Stimulated activated naive CD8-positive, alpha-beta T cell treated with anti-CD3 and anti-CD28 coated beads, Interleukin-15, Interleukin-2, amounts not matched to agents 100 ng/mL and 50 ng/mL, for 24 hours (primary cell): ENCODE measurements around the gene KIAA0930.

Experiments used
- H3K27ac Mint-ChIP-seq: one replicate; pipeline ENCODE4 v1.8.0; 2021; ENCODE audit warnings: mild to moderate bottlenecking, mixed read lengths
- H3K27me3 Mint-ChIP-seq: one replicate; pipeline ENCODE4 v1.8.0; 2021; ENCODE audit warnings: mixed read lengths
- H3K36me3 Mint-ChIP-seq: one replicate; pipeline ENCODE4 v1.8.0; 2021; ENCODE audit warnings: low read depth, mixed read lengths
- H3K4me1 Mint-ChIP-seq: one replicate; pipeline ENCODE4 v1.8.0; 2021; ENCODE audit warnings: low read depth, mixed read lengths
- H3K4me3 Mint-ChIP-seq: one replicate; pipeline ENCODE4 v1.8.0; 2021; ENCODE audit warnings: mild to moderate bottlenecking, mixed read lengths
- H3K9me3 Mint-ChIP-seq: one replicate; pipeline ENCODE4 v1.8.0; 2021; ENCODE audit warnings: mixed read lengths

KIAA0930 gene

DNA sequence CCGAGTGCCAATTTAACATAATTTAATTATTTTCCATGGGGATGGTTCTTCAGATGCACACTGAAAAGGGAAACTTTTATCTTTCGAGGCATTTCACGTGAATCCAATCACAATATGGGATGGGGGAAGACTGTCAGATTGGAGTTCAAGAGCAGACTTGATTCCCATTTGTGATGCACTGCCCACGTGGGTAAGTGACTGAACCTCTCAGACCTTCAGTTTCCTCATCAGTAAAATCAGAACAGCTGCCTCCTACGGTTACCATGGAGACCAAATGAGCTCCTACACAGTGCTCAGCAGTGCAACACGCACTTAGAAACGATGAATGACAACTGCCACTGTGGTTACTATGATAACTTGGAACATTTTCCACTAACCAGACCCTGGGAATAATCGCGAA is 21.7 kb downstream of the KIAA0930 start:
- Mint-ChIP-seq H3K4me3 (no peak overlapping the region), H3K27me3 (no peaks in the 10 kb centered on the region), H3K9me3 (no peaks in the 10 kb centered on the region), H3K4me1 (peaks cover 34% of the 10 kb centered on the region), H3K27ac (peak overlapping the region; percentile 75), H3K36me3 (no peaks in the 10 kb centered on the region)

DNA sequence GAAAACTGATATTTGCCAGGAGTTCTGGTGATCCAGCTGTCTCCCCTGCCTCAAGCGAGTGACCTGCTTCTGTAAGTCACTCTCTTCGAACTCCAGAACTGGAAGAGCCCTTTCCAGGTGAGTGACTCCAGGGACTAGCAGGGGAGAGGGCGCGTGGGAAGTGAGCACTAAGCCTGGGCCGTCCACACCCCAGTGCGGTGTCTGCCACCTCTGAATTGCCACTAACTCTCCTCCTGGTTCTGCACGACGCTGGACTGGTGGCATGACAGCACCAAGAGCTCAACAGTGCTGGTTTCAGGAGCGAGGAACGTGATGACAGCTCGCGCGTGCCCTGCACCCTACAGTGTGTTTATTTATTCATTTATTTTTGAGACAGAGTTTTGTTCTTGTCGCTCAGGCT is 22.9 kb downstream of the KIAA0930 start:
- Mint-ChIP-seq H3K4me3 (no peak overlapping the region), H3K27me3 (no peaks in the 10 kb centered on the region), H3K4me1 (peaks cover 33% of the 10 kb centered on the region), H3K36me3 (no peaks in the 10 kb centered on the region), H3K27ac (no peak overlapping the region), H3K9me3 (no peaks in the 10 kb centered on the region)

DNA sequence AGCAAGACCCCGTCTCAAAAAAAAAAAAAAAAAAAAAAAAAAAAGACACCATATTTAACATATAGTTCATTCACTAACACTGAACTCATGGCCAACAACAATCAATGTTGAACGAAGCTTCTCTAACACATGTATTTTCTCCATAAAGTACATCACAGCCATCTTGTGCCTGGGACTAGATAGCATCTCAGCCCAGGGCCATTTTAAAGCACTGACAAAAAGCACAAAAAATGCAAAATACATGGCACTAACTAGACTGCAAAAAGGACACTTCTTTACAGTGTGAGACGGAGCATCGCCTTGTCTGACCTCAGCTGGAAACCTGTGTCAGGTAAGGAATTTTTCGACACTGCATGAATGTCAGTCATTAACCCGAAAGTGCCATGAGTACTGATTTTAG is 23.3 kb downstream of the KIAA0930 start:
- H3K27ac Mint-ChIP-seq = no peak overlapping the region
- peaks cover 29% of the 10 kb centered on the region for H3K4me1 Mint-ChIP-seq
- H3K4me3 Mint-ChIP-seq = no peak overlapping the region
- H3K9me3 Mint-ChIP-seq = no peaks in the 10 kb centered on the region
- no peaks in the 10 kb centered on the region for H3K36me3 Mint-ChIP-seq
- no peaks in the 10 kb centered on the region for H3K27me3 Mint-ChIP-seq

GRCh38 chr22:45216133-45217003 is 24.3 kb downstream of the KIAA0930 start:
- Mint-ChIP-seq H3K4me3 (no peak overlapping the region), H3K27ac (no peak overlapping the region), H3K36me3 (peaks cover under 1% of the 10 kb centered on the region), H3K9me3 (no peaks in the 10 kb centered on the region), H3K4me1 (peaks cover 29% of the 10 kb centered on the region), H3K27me3 (no peaks in the 10 kb centered on the region)

GRCh38 chr22:45212992-45213751 is 27.5 kb downstream of the KIAA0930 start:
- Mint-ChIP-seq H3K4me1 (peaks cover 12% of the 10 kb centered on the region), H3K9me3 (no peaks in the 10 kb centered on the region), H3K27me3 (no peaks in the 10 kb centered on the region), H3K4me3 (no peak overlapping the region), H3K36me3 (peaks cover 9% of the 10 kb centered on the region), H3K27ac (no peak overlapping the region)

DNA sequence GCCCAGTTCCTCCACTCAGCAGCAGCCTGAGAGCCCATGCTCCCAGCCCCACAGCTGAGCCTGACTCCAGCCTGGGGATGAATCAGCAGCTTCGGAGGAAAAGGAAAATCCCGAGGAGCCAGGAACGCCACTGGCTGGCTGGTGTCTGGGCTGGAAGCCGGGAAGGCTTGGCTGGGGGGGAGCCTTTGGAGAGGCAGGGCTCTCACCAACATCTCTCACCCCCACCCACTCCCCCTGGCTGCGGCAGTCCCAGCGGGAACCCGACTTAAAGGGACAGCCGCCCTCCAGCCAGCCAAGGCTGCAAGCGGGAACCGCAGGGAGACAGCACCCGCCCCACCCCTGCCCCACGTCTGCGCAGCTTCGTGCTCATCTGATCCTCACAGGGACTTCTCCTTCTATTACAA is 28.4 kb downstream of the KIAA0930 start:
- H3K36me3 Mint-ChIP-seq = peaks cover 9% of the 10 kb centered on the region
- peaks cover 12% of the 10 kb centered on the region for H3K4me1 Mint-ChIP-seq
- no peaks in the 10 kb centered on the region for H3K27me3 Mint-ChIP-seq
- no peaks in the 10 kb centered on the region for H3K9me3 Mint-ChIP-seq
- H3K4me3 Mint-ChIP-seq = no peak overlapping the region
- H3K27ac Mint-ChIP-seq = no peak overlapping the region

- Mint-ChIP-seq H3K27me3 (no peaks in the 10 kb centered on the region), H3K36me3 (peaks cover 9% of the 10 kb centered on the region), H3K4me3 (no peak overlapping the region), H3K9me3 (no peaks in the 10 kb centered on the region), H3K4me1 (peaks cover 12% of the 10 kb centered on the region), H3K27ac (no peak overlapping the region)
These were observed 28.8 kb downstream of the KIAA0930 start for GRCh38 chr22:45211848-45212247.

- H3K36me3 Mint-ChIP-seq = peaks cover 9% of the 10 kb centered on the region
- H3K4me1 Mint-ChIP-seq = peaks cover 12% of the 10 kb centered on the region
- H3K9me3 Mint-ChIP-seq = no peaks in the 10 kb centered on the region
- H3K27me3 Mint-ChIP-seq = no peaks in the 10 kb centered on the region
- H3K4me3 Mint-ChIP-seq = no peak overlapping the region
- H3K27ac Mint-ChIP-seq = no peak overlapping the region
These were observed 29.3 kb downstream of the KIAA0930 start for GRCh38 chr22:45211435-45211834.

- Mint-ChIP-seq H3K27me3 (no peaks in the 10 kb centered on the region), H3K4me1 (peaks cover 12% of the 10 kb centered on the region), H3K9me3 (no peaks in the 10 kb centered on the region), H3K4me3 (no peak overlapping the region), H3K36me3 (peaks cover 9% of the 10 kb centered on the region), H3K27ac (no peak overlapping the region)
These were observed 29.7 kb downstream of the KIAA0930 start for GRCh38 chr22:45210991-45211390.

GRCh38 chr22:45210577-45210976 is 30.1 kb downstream of the KIAA0930 start:
- Mint-ChIP-seq H3K4me3 (no peak overlapping the region), H3K27ac (no peak overlapping the region), H3K4me1 (peaks cover 12% of the 10 kb centered on the region), H3K36me3 (peaks cover 9% of the 10 kb centered on the region), H3K27me3 (no peaks in the 10 kb centered on the region), H3K9me3 (no peaks in the 10 kb centered on the region)

DNA sequence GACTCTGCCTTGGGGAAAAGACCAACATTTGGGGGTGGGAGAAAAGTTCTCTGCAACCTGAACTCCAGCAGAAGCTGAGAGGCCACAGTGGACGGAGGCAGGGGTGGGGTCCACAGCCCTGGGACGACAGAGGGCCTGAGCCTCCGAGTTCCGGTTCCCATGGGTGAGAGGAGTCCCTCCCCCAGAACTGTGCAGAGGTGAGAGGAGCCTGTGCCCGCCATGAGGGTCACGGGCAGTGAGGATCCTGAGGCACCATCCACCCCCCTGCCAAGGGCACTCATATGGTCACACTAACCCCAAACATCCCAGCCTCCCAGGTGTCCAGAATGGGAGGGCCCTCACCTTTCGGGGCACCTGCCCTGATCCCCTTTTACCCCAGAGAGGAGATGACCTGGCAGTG is 30.5 kb downstream of the KIAA0930 start:
- Mint-ChIP-seq H3K4me1 (peaks cover 12% of the 10 kb centered on the region), H3K27me3 (no peaks in the 10 kb centered on the region), H3K9me3 (no peaks in the 10 kb centered on the region), H3K36me3 (peaks cover 9% of the 10 kb centered on the region), H3K27ac (no peak overlapping the region), H3K4me3 (no peak overlapping the region)

DNA sequence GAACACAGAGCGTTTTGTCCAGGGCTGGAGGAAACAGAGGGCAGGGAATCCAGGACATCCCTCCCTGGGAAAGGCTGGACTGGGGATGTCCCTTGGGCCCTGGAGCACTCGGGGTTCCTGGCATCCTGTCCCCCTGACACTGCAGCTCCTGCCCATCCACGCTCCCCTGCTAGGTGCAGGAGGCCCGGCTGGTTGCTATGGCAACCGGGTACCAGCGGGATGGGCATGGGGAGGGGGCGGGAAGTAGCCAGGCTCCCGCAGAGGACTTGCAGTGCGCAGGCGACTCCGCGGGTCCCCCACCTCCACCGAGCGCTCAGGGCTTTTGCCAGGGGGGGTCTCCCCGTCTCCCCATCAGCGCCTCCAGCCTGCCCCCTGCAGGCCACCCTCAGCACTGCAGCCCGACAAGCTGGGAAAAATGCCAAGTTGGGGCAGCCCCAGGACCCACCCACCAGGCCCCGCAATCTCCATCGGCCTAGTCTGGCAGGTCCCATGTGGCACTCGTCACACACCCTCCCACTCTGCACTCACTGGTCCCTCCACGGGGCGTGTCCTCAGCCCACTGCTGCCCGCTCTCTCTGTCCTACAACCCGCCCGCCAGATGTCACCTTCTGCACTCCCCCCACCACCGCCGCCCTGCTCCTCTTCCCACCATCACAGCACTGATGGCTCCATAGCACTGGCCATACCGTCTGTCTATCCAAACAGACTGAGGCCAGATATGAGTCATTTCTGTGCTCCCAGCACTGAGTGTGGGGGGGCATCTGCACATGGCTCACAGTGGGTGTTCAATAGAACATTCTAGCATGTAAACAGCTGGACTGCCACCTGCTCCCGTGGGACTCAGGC is 31.5 kb downstream of the KIAA0930 start:
- Mint-ChIP-seq H3K9me3 (no peaks in the 10 kb centered on the region), H3K27ac (no peak overlapping the region), H3K36me3 (peaks cover 9% of the 10 kb centered on the region), H3K4me3 (no peak overlapping the region), H3K27me3 (no peaks in the 10 kb centered on the region), H3K4me1 (peaks cover 11% of the 10 kb centered on the region)

- Mint-ChIP-seq H3K36me3 (peaks cover 9% of the 10 kb centered on the region), H3K4me1 (peaks cover 6% of the 10 kb centered on the region), H3K27me3 (no peaks in the 10 kb centered on the region), H3K4me3 (no peak overlapping the region), H3K9me3 (no peaks in the 10 kb centered on the region), H3K27ac (no peak overlapping the region)
These were observed 32.0 kb downstream of the KIAA0930 start for GRCh38 chr22:45208696-45208992.

- Mint-ChIP-seq H3K36me3 (peaks cover 9% of the 10 kb centered on the region), H3K4me1 (peaks cover 3% of the 10 kb centered on the region), H3K27me3 (no peaks in the 10 kb centered on the region), H3K4me3 (no peak overlapping the region), H3K9me3 (no peaks in the 10 kb centered on the region), H3K27ac (no peak overlapping the region)
These were observed 32.6 kb downstream of the KIAA0930 start for GRCh38 chr22:45207981-45208664.
